ENCODE measurements around the gene SPON1.
"Not testable (repeated sequence)": the region's sequence is repeated elsewhere in the genome, so short reads cannot be mapped to it uniquely, and the experiment has no call there.

The SPON1 gene

GRCh38 chr11:14154103-14154502, 191.6 kb downstream of the SPON1 start:
- H3K18ac ChIP-seq (ENCODE audit: low read depth in 1 of 2, low read length in 2 of 2); H2BK12ac ChIP-seq (ENCODE audit: low read length in 2 of 2); H3K14ac ChIP-seq (ENCODE audit: low read length in 2 of 2); H3K4me2 ChIP-seq (ENCODE audit: low read length, poor library complexity, severe bottlenecking); H3K79me1 ChIP-seq (replicated peaks; ENCODE audit: low read length, poor library complexity, severe bottlenecking); H3K27me3 ChIP-seq (ENCODE audit: control insufficient read depth in 1 of 2, insufficient read depth in 1 of 2, low read length in 2 of 2); DNase-seq; H2AK5ac ChIP-seq (ENCODE audit: low read length, severe bottlenecking); H2BK5ac ChIP-seq (ENCODE audit: low read depth, low read length, poor library complexity, severe bottlenecking); H2BK120ac ChIP-seq (ENCODE audit: low read depth, low read length); H3K36me3 ChIP-seq (ENCODE audit: control insufficient read depth in 1 of 2, insufficient read depth in 2 of 2, low read depth in 1 of 2, low read length in 2 of 2); H3K4me1 ChIP-seq (ENCODE audit: control insufficient read depth, insufficient read depth, low read depth, low read length); H3K9ac ChIP-seq (ENCODE audit: low read length); H3K4ac ChIP-seq (ENCODE audit: low read depth in 1 of 2, low read length in 2 of 2); H4K91ac ChIP-seq (ENCODE audit: low read length); H2AFZ ChIP-seq (ENCODE audit: low read depth, low read length); H4K8ac ChIP-seq (ENCODE audit: low read length); H3K27ac ChIP-seq (ENCODE audit: low read length, poor library complexity, severe bottlenecking); H2BK15ac ChIP-seq (ENCODE audit: low read depth, poor library complexity, severe bottlenecking); H3K23ac ChIP-seq (ENCODE audit: low read length in 2 of 2): not testable (repeated sequence)
- H3K9me3 ChIP-seq (ENCODE audit: control insufficient read depth, low read length): peaks cover 25% of the 10 kb centered on the region
- 69% methylated on average over 1 of the region's 1 CpG for WGBS
- peak overlapping the region in 1 of 2 experiments; percentile 42 for H3K4me3 ChIP-seq (ENCODE audit: insufficient read depth in 1 of 2, low read depth in 1 of 2, low read length in 2 of 2)

DNA sequence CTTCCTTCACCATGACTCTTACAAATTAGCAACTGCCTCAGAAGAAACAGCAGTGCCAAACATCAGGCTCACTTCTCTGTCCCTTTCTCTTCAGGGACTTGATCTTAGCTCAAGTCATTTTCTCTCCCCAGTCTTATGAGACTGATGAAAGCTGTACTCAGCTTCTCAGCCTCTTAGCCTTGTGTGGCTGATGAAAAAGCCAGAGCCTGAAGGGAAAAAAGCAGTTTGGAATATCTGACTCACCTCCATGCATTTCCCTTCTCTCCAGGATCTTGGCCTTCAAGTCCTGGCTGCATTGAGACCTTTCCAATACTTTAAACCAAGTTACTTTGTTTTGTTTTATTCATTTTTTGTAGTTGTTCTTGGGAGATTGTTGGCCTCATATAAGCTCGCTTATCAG, 195.9 kb downstream of the SPON1 start:
- Histone ChIP-seq H3K18ac (ENCODE audit: low read depth in 1 of 2, low read length in 2 of 2) (no peak overlapping the region), H2BK12ac (ENCODE audit: low read length in 2 of 2) (no peak overlapping the region), H3K4me2 (ENCODE audit: low read length, poor library complexity, severe bottlenecking) (no peak overlapping the region), H3K4me1 (ENCODE audit: control insufficient read depth, insufficient read depth, low read depth, low read length) (no peaks in the 10 kb centered on the region), H3K36me3 (ENCODE audit: control insufficient read depth in 1 of 2, insufficient read depth in 2 of 2, low read depth in 1 of 2, low read length in 2 of 2) (no peaks in the 10 kb centered on the region), H4K91ac (ENCODE audit: low read length) (no peak overlapping the region), H3K23ac (ENCODE audit: low read length in 2 of 2) (no peak overlapping the region), H3K4me3 (ENCODE audit: insufficient read depth in 1 of 2, low read depth in 1 of 2, low read length in 2 of 2) (no peak overlapping the region), H2BK120ac (ENCODE audit: low read depth, low read length) (no peak overlapping the region), H3K9me3 (ENCODE audit: control insufficient read depth, low read length) (peaks cover 24% of the 10 kb centered on the region), H3K9ac (ENCODE audit: low read length) (no peak overlapping the region), H3K4ac (ENCODE audit: low read depth in 1 of 2, low read length in 2 of 2) (no peak overlapping the region), H2AFZ (ENCODE audit: low read depth, low read length) (no peak overlapping the region), H2AK5ac (ENCODE audit: low read length, severe bottlenecking) (no peak overlapping the region), H2BK15ac (ENCODE audit: low read depth, poor library complexity, severe bottlenecking) (no peak overlapping the region), H3K79me1 (replicated peaks; ENCODE audit: low read length, poor library complexity, severe bottlenecking) (no peaks in the 10 kb centered on the region), H3K27ac (ENCODE audit: low read length, poor library complexity, severe bottlenecking) (no peak overlapping the region), H2BK5ac (ENCODE audit: low read depth, low read length, poor library complexity, severe bottlenecking) (no peak overlapping the region), H3K27me3 (ENCODE audit: control insufficient read depth in 1 of 2, insufficient read depth in 1 of 2, low read length in 2 of 2) (no peaks in the 10 kb centered on the region), H4K8ac (ENCODE audit: low read length) (no peak overlapping the region), H3K14ac (ENCODE audit: low read length in 2 of 2) (no peak overlapping the region)
- DNase-seq: no peak
- 67% methylated on average over 1 of the region's 1 CpG for WGBS

DNA sequence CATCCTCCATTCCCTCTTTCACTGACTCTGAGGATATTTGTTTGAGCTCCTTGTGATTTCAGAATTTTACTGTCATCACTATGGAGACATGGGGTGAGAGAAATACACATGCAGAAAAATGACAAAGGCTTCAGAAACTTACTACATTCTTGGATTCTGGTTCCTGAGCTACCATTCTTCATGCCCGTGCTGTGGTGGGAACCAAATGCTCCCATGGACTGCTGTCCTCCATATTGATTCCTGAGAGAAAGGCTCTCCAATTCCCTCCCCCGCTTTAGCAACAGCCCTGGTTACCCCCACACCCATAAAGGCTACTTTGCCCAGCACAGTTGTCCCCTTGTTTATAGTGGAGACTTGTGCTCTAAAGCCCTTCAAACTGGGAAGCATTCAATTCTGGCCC, 201.1 kb downstream of the SPON1 start:
- Histone ChIP-seq H3K27me3 (ENCODE audit: control insufficient read depth in 1 of 2, insufficient read depth in 1 of 2, low read length in 2 of 2) (no peaks in the 10 kb centered on the region), H3K18ac (ENCODE audit: low read depth in 1 of 2, low read length in 2 of 2) (no peak overlapping the region), H2BK5ac (ENCODE audit: low read depth, low read length, poor library complexity, severe bottlenecking) (no peak overlapping the region), H4K91ac (ENCODE audit: low read length) (no peak overlapping the region), H2BK15ac (ENCODE audit: low read depth, poor library complexity, severe bottlenecking) (no peak overlapping the region), H2BK120ac (ENCODE audit: low read depth, low read length) (no peak overlapping the region), H3K4me3 (ENCODE audit: insufficient read depth in 1 of 2, low read depth in 1 of 2, low read length in 2 of 2) (no peak overlapping the region), H3K79me1 (replicated peaks; ENCODE audit: low read length, poor library complexity, severe bottlenecking) (no peaks in the 10 kb centered on the region), H2BK12ac (ENCODE audit: low read length in 2 of 2) (no peak overlapping the region), H3K4ac (ENCODE audit: low read depth in 1 of 2, low read length in 2 of 2) (no peak overlapping the region), H3K27ac (ENCODE audit: low read length, poor library complexity, severe bottlenecking) (no peak overlapping the region), H3K14ac (ENCODE audit: low read length in 2 of 2) (no peak overlapping the region), H4K8ac (ENCODE audit: low read length) (no peak overlapping the region), H2AK5ac (ENCODE audit: low read length, severe bottlenecking) (no peak overlapping the region), H3K23ac (ENCODE audit: low read length in 2 of 2) (no peak overlapping the region), H3K36me3 (ENCODE audit: control insufficient read depth in 1 of 2, insufficient read depth in 2 of 2, low read depth in 1 of 2, low read length in 2 of 2) (no peaks in the 10 kb centered on the region), H3K9me3 (ENCODE audit: control insufficient read depth, low read length) (peaks cover 5% of the 10 kb centered on the region), H2AFZ (ENCODE audit: low read depth, low read length) (no peak overlapping the region), H3K9ac (ENCODE audit: low read length) (no peak overlapping the region), H3K4me1 (ENCODE audit: control insufficient read depth, insufficient read depth, low read depth, low read length) (no peaks in the 10 kb centered on the region), H3K4me2 (ENCODE audit: low read length, poor library complexity, severe bottlenecking) (no peak overlapping the region)
- 70% methylated on average over 2 of the region's 2 CpGs for WGBS
- DNase-seq: no peak

DNA sequence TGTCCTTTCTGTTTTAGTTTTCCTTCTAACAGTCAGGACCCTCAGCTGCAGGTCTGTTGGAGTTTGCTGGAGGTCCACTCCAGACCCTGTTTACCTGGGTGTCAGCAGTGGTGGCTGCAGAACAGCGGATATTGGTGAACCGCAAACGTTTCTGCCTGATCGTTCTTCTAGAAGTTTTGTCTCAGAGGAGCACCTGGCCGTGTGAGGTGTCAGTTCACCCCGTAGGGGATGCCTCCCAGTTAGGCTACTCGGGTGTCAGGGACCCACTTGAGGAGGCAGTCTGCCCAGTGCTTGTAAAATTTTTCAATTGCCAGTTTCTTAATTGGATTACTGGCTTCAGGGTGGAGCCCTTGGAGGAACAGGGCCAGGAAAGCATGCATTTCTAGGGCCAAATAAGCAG, 211.2 kb downstream of the SPON1 start:
- H3K18ac ChIP-seq (ENCODE audit: low read depth in 1 of 2, low read length in 2 of 2); H3K4me1 ChIP-seq (ENCODE audit: control insufficient read depth, insufficient read depth, low read depth, low read length); DNase-seq; H2BK12ac ChIP-seq (ENCODE audit: low read length in 2 of 2); H3K4me3 ChIP-seq (ENCODE audit: insufficient read depth in 1 of 2, low read depth in 1 of 2, low read length in 2 of 2); H4K91ac ChIP-seq (ENCODE audit: low read length); H2BK5ac ChIP-seq (ENCODE audit: low read depth, low read length, poor library complexity, severe bottlenecking); H3K27ac ChIP-seq (ENCODE audit: low read length, poor library complexity, severe bottlenecking); H3K36me3 ChIP-seq (ENCODE audit: control insufficient read depth in 1 of 2, insufficient read depth in 2 of 2, low read depth in 1 of 2, low read length in 2 of 2); H3K4ac ChIP-seq (ENCODE audit: low read depth in 1 of 2, low read length in 2 of 2); H3K23ac ChIP-seq (ENCODE audit: low read length in 2 of 2); H2AFZ ChIP-seq (ENCODE audit: low read depth, low read length); H3K4me2 ChIP-seq (ENCODE audit: low read length, poor library complexity, severe bottlenecking); H3K79me1 ChIP-seq (replicated peaks; ENCODE audit: low read length, poor library complexity, severe bottlenecking); H3K27me3 ChIP-seq (ENCODE audit: control insufficient read depth in 1 of 2, insufficient read depth in 1 of 2, low read length in 2 of 2); H2AK5ac ChIP-seq (ENCODE audit: low read length, severe bottlenecking); H2BK15ac ChIP-seq (ENCODE audit: low read depth, poor library complexity, severe bottlenecking); H3K9ac ChIP-seq (ENCODE audit: low read length); H3K9me3 ChIP-seq (ENCODE audit: control insufficient read depth, low read length); H2BK120ac ChIP-seq (ENCODE audit: low read depth, low read length); H4K8ac ChIP-seq (ENCODE audit: low read length); H3K14ac ChIP-seq (ENCODE audit: low read length in 2 of 2): not testable (repeated sequence)
- 62% methylated on average over 7 of the region's 7 CpGs for WGBS
